HepG2 (cell line): ENCODE results near the gene ARL8A. TPM values are rescaled to one million over a fixed set of nuclear protein-coding genes. Genes with fewer than 3 reads are reported as not detected.

Experiments used
- AHDC1 ChIP-seq: sonication (generic); formaldehyde crosslinking; IDR thresholded peaks from 2 replicates; pipeline ENCODE4 v1.5.1; 2020; ENCODE audit warnings: mild to moderate bottlenecking, missing genetic modification reagents, borderline replicate concordance
- BRF2 ChIP-seq: sonication (generic); formaldehyde crosslinking; IDR thresholded peaks from 2 replicates; pipeline ENCODE4 v1.8.1; 2022; ENCODE audit warnings: mild to moderate bottlenecking, missing genetic modification reagents
- DBP ChIP-seq: sonication (generic); formaldehyde crosslinking; IDR thresholded peaks from 2 replicates; pipeline ENCODE4 v1.4.0; 2020; ENCODE audit warnings: missing genetic modification reagents; ENCODE audit errors: not compliant biosample characterization
- EZH2 ChIP-seq: conservative IDR thresholded peaks from 2 replicates; pipeline ENCODE4 v1.6.1; 2012; ENCODE audit warnings: mild to moderate bottlenecking, low read depth, low read length, moderate library complexity
- GLMP ChIP-seq: sonication (generic); formaldehyde crosslinking; IDR thresholded peaks from 2 replicates; pipeline ENCODE4 v1.9.0; 2021; ENCODE audit warnings: missing genetic modification reagents, mild to moderate bottlenecking, borderline replicate concordance
- HHEX ChIP-seq: IDR thresholded peaks from 2 replicates; pipeline ENCODE4 v1.6.1; 2016; ENCODE audit warnings: control low read depth
- NCOR1 ChIP-seq: fragments of 200-600 bp; sonication (generic); IDR thresholded peaks from 2 replicates; pipeline ENCODE4 v1.7.0; 2017; ENCODE audit warnings: antibody characterized with exemption, low read length, borderline replicate concordance
- POLR2AphosphoS2 ChIP-seq: IDR thresholded peaks from 2 replicates; pipeline ENCODE4 v1.6.1; 2011; ENCODE audit warnings: low read depth, low read length, improper control_type of control experiment
- SSRP1 ChIP-seq: IDR thresholded peaks from 2 replicates; pipeline ENCODE4 v1.6.1; 2016; ENCODE audit warnings: control low read depth
- TFAP4 ChIP-seq: sonication (generic); IDR thresholded peaks from 2 replicates; pipeline ENCODE4 v1.6.1; 2016; ENCODE audit warnings: low read depth, borderline replicate concordance
- ZBTB10 ChIP-seq: sonication (generic); formaldehyde crosslinking; IDR thresholded peaks from 2 replicates; pipeline ENCODE4 v1.4.0; 2020; ENCODE audit warnings: missing genetic modification reagents, borderline replicate concordance
- ZNF317 ChIP-seq: sonication (generic); formaldehyde crosslinking; IDR thresholded peaks from 2 replicates; pipeline ENCODE4 v1.5.0; 2020; ENCODE audit warnings: mild to moderate bottlenecking, missing genetic modification reagents
- ZNF329 ChIP-seq: sonication (generic); formaldehyde crosslinking; IDR thresholded peaks from 2 replicates; pipeline ENCODE4 v1.9.0; 2021; ENCODE audit warnings: low read depth, mild to moderate bottlenecking, missing genetic modification reagents
- ZNF331 ChIP-seq: sonication (generic); formaldehyde crosslinking; IDR thresholded peaks from 2 replicates; pipeline ENCODE4 v1.4.0; 2020; ENCODE audit warnings: missing genetic modification reagents
- ZNF530 ChIP-seq: sonication (generic); formaldehyde crosslinking; IDR thresholded peaks from 2 replicates; pipeline ENCODE4 v1.5.0; 2020; ENCODE audit warnings: low read depth, mild to moderate bottlenecking, missing genetic modification reagents
- polyA plus RNA-seq, 8 experiments: library from polyadenylated mRNA; depleted of rRNA in 3 of 8; stranded (reverse) in 7 of 8; unstranded in 1 of 8; fragments of >200 nt; fragmentation: Illumina TruSeq in 4 of 8; extraction: Trizol in 4 of 8; gene quantifications; 2 replicates each; pipeline versions ENCODE4 v1.2.1 to v1.2.3, GENCODE V29; 2011 to 2016; ENCODE audit warnings: low read depth in 4 of 8, missing spikeins in 1 of 8, mixed read lengths in 1 of 8; ENCODE audit not compliant: insufficient read depth in 1 of 8
- total RNA-seq, 5 experiments: library from RNA; depleted of rRNA; stranded (reverse); fragments of >200 nt; fragmentation: Illumina TruSeq; extraction: Trizol; gene quantifications; 2 replicates each; pipeline ENCODE4 v1.2.3, GENCODE V29; 2016; ENCODE audit warnings: low read depth in 1 of 5

The ARL8A gene
- total and polyA plus RNA-seq, 2 of the 13 experiments (the other 11 are each of a cell fraction or from before 2014, with no cell fraction given), result 2.7 to 23.4 TPM

- TF ChIP-seq ZNF329 (CRISPR knock-in tag) (0 out of 2 replicates have a peak, but pooled peaks have one; percentile 33), AHDC1 (peak; percentile 74; the same call in 1 of the 2 replicates), GLMP (CRISPR knock-in tag) (no peak), DBP (CRISPR knock-in tag) (no peak), NCOR1 (peak; percentile 86; the same call in 1 of the 2 replicates), ZNF331 (CRISPR knock-in tag) (peak; percentile 18; the same call in 1 of the 2 replicates), HHEX (CRISPR knock-in tag) (no peak), ZNF317 (CRISPR knock-in tag) (0 out of 2 replicates have a peak, but pooled peaks have one; percentile 50), POLR2AphosphoS2 (no peak), ZNF530 (CRISPR knock-in tag) (no peak), EZH2 (no peak), SSRP1 (CRISPR knock-in tag) (peak; percentile 54; the same call in 1 of the 2 replicates), BRF2 (CRISPR knock-in tag) (no peak), TFAP4 (peak; percentile 49; the same call in 1 of the 2 replicates), ZBTB10 (CRISPR knock-in tag) (peak; percentile 71; the same call in 1 of the 2 replicates)
Measured at GRCh38 chr1:202084791-202085681, 59.5 kb downstream of the ARL8A start (continued).
